ENCODE results near the gene JMJD4. TPM values are rescaled to one million over a fixed set of nuclear protein-coding genes. Genes with fewer than 3 reads are reported as not detected.

The JMJD4 gene
- total and polyA plus RNA-seq, 9 of the 15 experiments (the other 6 are each of a cell fraction or from before 2014, with no cell fraction given) = 1.4 to 42.6 (median 29.2) TPM

DNA sequence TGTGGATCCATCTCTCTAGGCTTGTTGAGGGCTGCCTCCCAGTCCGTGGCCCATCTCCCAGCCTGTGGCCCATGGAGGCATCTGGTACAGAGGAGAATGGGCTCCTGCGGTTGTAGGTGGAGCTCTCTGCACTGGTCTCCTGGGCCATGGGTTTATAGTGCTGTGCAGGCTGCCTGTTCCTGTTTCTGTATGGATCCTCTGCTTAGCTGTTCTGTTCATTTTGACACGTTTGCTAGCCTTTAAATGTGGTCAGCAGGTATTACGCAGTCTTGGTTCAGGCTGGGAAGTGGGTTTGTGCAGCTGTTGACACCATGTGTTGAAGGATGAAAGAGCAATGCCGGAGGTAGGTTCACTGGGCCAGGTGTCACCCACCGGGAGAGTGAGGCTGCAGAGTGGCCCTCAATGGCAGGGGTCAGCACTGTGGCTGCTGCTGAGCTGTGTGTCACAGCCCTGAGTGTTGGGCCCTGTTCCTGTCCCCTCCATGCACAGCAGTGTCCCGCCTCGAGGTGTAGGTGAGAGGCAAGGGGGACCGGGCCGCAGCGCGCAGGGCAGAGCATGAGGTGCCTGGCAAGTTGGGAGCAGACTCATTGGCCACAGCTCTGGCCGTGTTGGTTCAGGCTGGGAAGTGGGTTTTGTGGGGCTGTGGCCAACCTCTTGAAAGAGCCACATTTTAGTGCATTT is 39.1 kb upstream of the JMJD4 start:
- POLR2A ChIA-PET = interaction anchor here (1.9 kb wide), 1 partner anchor 43 kb away, joined by 4 read pairs; no protein-coding TSS in a partner anchor
- no peak for FAIRE-seq
- Histone ChIP-seq H3K36me3 (ENCODE audit: control insufficient read depth, insufficient read depth, low read length) (peaks cover 23% of the 10 kb centered on the region; the same call in 2 of the 3 replicates), H2AFZ (ENCODE audit: low read depth, low read length) (no peak overlapping the region), H3K4me2 (ENCODE audit: insufficient read depth, low read length) (no peak overlapping the region), H3K79me2 (ENCODE audit: control insufficient read depth, insufficient read depth, low read length) (no peaks in the 10 kb centered on the region), H3K4me3 (no peak overlapping the region), H4K20me1 (replicated peaks; ENCODE audit: control insufficient read depth, insufficient read depth, low read length) (peaks cover 6% of the 10 kb centered on the region; the same call in 1 of the 2 replicates), H3K27ac (ENCODE audit: extremely low read depth, low read depth, low read length) (no peak overlapping the region), H3K4me1 (replicated peaks in 1 of 2; ENCODE audit: control insufficient read depth in 2 of 2, insufficient read depth in 2 of 2, low read length in 2 of 2) (peaks cover 0 to 11% of the 10 kb centered on the region in 2 experiments; a peak in 1 of 5 replicates), H3K27me3 (ENCODE audit: control insufficient read depth in 2 of 2, insufficient read depth in 2 of 2, low read length in 2 of 2) (no peaks in the 10 kb centered on the region), H3K9me1 (ENCODE audit: control insufficient read depth, insufficient read depth, low read length) (peaks cover 3% of the 10 kb centered on the region), H3K9me3 (replicated peaks; ENCODE audit: control insufficient read depth, insufficient read depth, low read depth, low read length) (no peaks in the 10 kb centered on the region), H3K9ac (ENCODE audit: insufficient read depth in 1 of 2, low read depth in 2 of 2, low read length in 2 of 2) (peak overlapping the region in 1 of 2 experiments; percentile 64; a peak in 1 of 4 replicates)
- DNase-seq (ENCODE audit: extremely low read depth in 1 of 4, low spot score in 3 of 4) = no peak
- ATAC-seq = no peak; the same call in 2 of the 3 replicates
- CTCF ChIA-PET (ENCODE audit: low intra/inter-chr PET ratio) = no interaction called here
- in situ Hi-C loops (cut with MboI) = no loop called here
- WGBS (ENCODE audit: insufficient coverage, low coverage, missing lambda C conversion rate) = 82% methylated on average over 13 of the region's 13 CpGs
- TF ChIP-seq POLR2G (IDR thresholded peaks at IDR 0.05; ENCODE audit: low read depth, low read length) = 0 out of 2 replicates have a peak, but pooled peaks have one; percentile 27
- no peak for TF ChIP-seq ZNF184 (CRISPR knock-in tag; IDR thresholded peaks at IDR 0.05)
- TF ChIP-seq ZNF165 (CRISPR knock-in tag; IDR thresholded peaks at IDR 0.05; ENCODE audit: borderline replicate concordance) = no peak
- 0 out of 2 replicates have a peak, but pooled peaks have one; percentile 20 for TF ChIP-seq CEBPG (CRISPR knock-in tag; IDR thresholded peaks at IDR 0.05)
- no peak for TF ChIP-seq CEBPG (tag; conservative IDR thresholded peaks at IDR 0.05 in 1 of 2, IDR thresholded peaks at IDR 0.05 in 1 of 2)
- intact Hi-C loops (cut with micrococcal nuclease) = no loop called here
- no TSS peak for BruUV-seq (replicated peaks)
